ENCODE measurements around the gene NECAB2.

- TF ChIP-seq EZH2phosphoT487 (IDR thresholded peaks at IDR 0.05; ENCODE audit: unreplicated experiment) (no peak), CTCF (conservative IDR thresholded peaks at IDR 0.05; ENCODE audit: low read depth in 2 of 2) (no peak), CREB1 (CRISPR knock-in tag; IDR thresholded peaks at IDR 0.05; ENCODE audit: low read depth) (no peak), POLR2AphosphoS5 (IDR thresholded peaks at IDR 0.05; ENCODE audit: low read depth) (no peak), STAT1 (IDR thresholded peaks at IDR 0.05; ENCODE audit: unreplicated experiment) (no peak), EZH2 (IDR thresholded peaks at IDR 0.05; ENCODE audit: low read depth, unreplicated experiment) (no peak), JUNB (IDR thresholded peaks at IDR 0.05; ENCODE audit: unreplicated experiment) (no peak), ZNF331 (CRISPR knock-in tag; IDR thresholded peaks at IDR 0.05; ENCODE audit: low read depth) (no peak)
- TF ChIP-seq, protein P1, sequence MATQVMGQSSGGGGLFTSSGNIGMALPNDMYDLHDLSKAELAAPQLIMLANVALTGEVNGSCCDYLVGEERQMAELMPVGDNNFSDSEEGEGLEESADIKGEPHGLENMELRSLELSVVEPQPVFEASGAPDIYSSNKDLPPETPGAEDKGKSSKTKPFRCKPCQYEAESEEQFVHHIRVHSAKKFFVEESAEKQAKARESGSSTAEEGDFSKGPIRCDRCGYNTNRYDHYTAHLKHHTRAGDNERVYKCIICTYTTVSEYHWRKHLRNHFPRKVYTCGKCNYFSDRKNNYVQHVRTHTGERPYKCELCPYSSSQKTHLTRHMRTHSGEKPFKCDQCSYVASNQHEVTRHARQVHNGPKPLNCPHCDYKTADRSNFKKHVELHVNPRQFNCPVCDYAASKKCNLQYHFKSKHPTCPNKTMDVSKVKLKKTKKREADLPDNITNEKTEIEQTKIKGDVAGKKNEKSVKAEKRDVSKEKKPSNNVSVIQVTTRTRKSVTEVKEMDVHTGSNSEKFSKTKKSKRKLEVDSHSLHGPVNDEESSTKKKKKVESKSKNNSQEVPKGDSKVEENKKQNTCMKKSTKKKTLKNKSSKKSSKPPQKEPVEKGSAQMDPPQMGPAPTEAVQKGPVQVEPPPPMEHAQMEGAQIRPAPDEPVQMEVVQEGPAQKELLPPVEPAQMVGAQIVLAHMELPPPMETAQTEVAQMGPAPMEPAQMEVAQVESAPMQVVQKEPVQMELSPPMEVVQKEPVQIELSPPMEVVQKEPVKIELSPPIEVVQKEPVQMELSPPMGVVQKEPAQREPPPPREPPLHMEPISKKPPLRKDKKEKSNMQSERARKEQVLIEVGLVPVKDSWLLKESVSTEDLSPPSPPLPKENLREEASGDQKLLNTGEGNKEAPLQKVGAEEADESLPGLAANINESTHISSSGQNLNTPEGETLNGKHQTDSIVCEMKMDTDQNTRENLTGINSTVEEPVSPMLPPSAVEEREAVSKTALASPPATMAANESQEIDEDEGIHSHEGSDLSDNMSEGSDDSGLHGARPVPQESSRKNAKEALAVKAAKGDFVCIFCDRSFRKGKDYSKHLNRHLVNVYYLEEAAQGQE (IDR thresholded peaks at IDR 0.05; ENCODE audit: unreplicated experiment), result no peak
Measured at GRCh38 chr16:84027625-84028024, 59.6 kb downstream of the NECAB2 start.

Measured in GM23338 (cell line).